Measurements from ENCODE around the gene GADD45B.

GRCh38 chr19:2488942-2489731, 13.2 kb downstream of the GADD45B start:
- TF ChIP-seq EZH2phosphoT487 (conservative IDR thresholded peaks at IDR 0.05; ENCODE audit: low read length), result no peak
- TF ChIP-seq, protein P1, sequence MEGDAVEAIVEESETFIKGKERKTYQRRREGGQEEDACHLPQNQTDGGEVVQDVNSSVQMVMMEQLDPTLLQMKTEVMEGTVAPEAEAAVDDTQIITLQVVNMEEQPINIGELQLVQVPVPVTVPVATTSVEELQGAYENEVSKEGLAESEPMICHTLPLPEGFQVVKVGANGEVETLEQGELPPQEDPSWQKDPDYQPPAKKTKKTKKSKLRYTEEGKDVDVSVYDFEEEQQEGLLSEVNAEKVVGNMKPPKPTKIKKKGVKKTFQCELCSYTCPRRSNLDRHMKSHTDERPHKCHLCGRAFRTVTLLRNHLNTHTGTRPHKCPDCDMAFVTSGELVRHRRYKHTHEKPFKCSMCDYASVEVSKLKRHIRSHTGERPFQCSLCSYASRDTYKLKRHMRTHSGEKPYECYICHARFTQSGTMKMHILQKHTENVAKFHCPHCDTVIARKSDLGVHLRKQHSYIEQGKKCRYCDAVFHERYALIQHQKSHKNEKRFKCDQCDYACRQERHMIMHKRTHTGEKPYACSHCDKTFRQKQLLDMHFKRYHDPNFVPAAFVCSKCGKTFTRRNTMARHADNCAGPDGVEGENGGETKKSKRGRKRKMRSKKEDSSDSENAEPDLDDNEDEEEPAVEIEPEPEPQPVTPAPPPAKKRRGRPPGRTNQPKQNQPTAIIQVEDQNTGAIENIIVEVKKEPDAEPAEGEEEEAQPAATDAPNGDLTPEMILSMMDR (IDR thresholded peaks at IDR 0.05; ENCODE audit: insufficient read depth, low read length, poor library complexity, severe bottlenecking), result no peak
